ENCODE results near the gene PIAS4. TPM values are rescaled to one million over a fixed set of nuclear protein-coding genes. Genes with fewer than 3 reads are reported as not detected.

The PIAS4 gene
- total and polyA plus RNA-seq, 8 donors, result 6.6 to 93.6 (median 16.1) TPM

- DNase-seq, result peak; percentile 87 to 98
- intact Hi-C loops (cut with DNase I; ENCODE audit: low total_unique reads), result no loop called here
- Histone ChIP-seq H3K27ac (peak overlapping the region; percentile 96 to 99 (median 98)), H3K9me3 (no peaks in the 10 kb centered on the region), H3K36me3 (peaks cover 39 to 52% (median 45%) of the 10 kb centered on the region in 4 donors), H3K4me1 (peaks cover 55 to 70% (median 60%) of the 10 kb centered on the region in 4 donors), H3K27me3 (no peaks in the 10 kb centered on the region), H3K4me3 (peak overlapping the region; percentile 76 to 98 (median 90))
- TF ChIP-seq POLR2A (IDR thresholded peaks at IDR 0.05) (peak in 1 of 4 donors; percentile 46), EP300 (IDR thresholded peaks at IDR 0.05) (peak; percentile 84), CTCF (IDR thresholded peaks at IDR 0.05) (no peak), POLR2AphosphoS5 (IDR thresholded peaks at IDR 0.05) (peak; percentile 70 to 91 (median 76))
- 13 to 31% (median 22%) methylated on average over 9 of the region's 9 CpGs for WGBS, 5 donors
Measured at GRCh38 chr19:3968556-3969434, 38.7 kb upstream of the PIAS4 start.

GRCh38 chr19:3969435-3970312 lies 37.9 kb upstream of the PIAS4 start:
- intact Hi-C loops (cut with DNase I; ENCODE audit: low total_unique reads), result no loop called here
- Histone ChIP-seq H3K36me3 (peaks cover 30 to 43% (median 37%) of the 10 kb centered on the region in 4 donors), H3K27ac (peak overlapping the region; percentile 96 to 99 (median 98)), H3K4me3 (peak overlapping the region; percentile 76 to 98 (median 90)), H3K9me3 (no peaks in the 10 kb centered on the region), H3K27me3 (no peaks in the 10 kb centered on the region), H3K4me1 (peaks cover 55 to 66% (median 59%) of the 10 kb centered on the region in 4 donors)
- no peak for TF ChIP-seq CTCF (IDR thresholded peaks at IDR 0.05)
- peak; percentile 16 to 74 (median 34) for TF ChIP-seq POLR2AphosphoS5 (IDR thresholded peaks at IDR 0.05)
- 10 to 19% (median 18%) methylated on average over 23 of the region's 23 CpGs for WGBS, 5 donors
- DNase-seq, result peak; percentile 57 to 72

- Histone ChIP-seq H3K27me3 (no peaks in the 10 kb centered on the region), H3K4me3 (peak overlapping the region; percentile 76 to 98 (median 90)), H3K9me3 (no peaks in the 10 kb centered on the region), H3K36me3 (peaks cover 28 to 42% (median 35%) of the 10 kb centered on the region in 4 donors), H3K4me1 (peaks cover 50 to 59% (median 55%) of the 10 kb centered on the region in 4 donors), H3K27ac (peak overlapping the region; percentile 96 to 99 (median 98))
- 0 to 2% (median 1%) methylated on average over 21 to 22 of the region's 22 CpGs for WGBS, 5 donors
- TF ChIP-seq EP300 (IDR thresholded peaks at IDR 0.05), result no peak
- no peak for TF ChIP-seq POLR2AphosphoS5 (IDR thresholded peaks at IDR 0.05)
- no peak for TF ChIP-seq CTCF (IDR thresholded peaks at IDR 0.05)
- no peak for TF ChIP-seq POLR2A (IDR thresholded peaks at IDR 0.05)
- intact Hi-C loops (cut with DNase I; ENCODE audit: low total_unique reads), result no loop called here
- DNase-seq, result no peak
Measured at GRCh38 chr19:3970313-3970807, 37.2 kb upstream of the PIAS4 start.
